ENCODE results near the gene POU2AF1.

Gene POU2AF1

DNA sequence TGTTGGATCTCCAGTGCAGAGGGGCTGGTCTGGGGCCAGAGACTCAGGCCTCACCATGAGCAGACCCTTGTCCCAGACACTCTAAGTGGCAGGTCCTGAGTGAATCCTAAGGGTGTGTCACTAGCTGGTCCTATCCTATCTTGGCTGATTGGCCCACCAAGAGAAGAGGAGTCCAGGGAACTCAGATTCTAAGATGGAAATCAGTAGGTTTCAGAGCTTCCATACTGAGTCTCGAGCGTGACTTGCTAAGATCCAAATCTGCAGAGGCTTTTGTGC, 10.9 kb downstream of the POU2AF1 start:
- H3K36me3 ChIP-seq (ENCODE audit: low read length), result 0 out of 2 replicates have a peak, but pooled peaks cover 3% of the 10 kb centered on the region
- no peaks in the 10 kb centered on the region for H4K20me1 ChIP-seq (ENCODE audit: low read depth, low read length)
- peak overlapping the region; percentile 94 for H3K27ac ChIP-seq (ENCODE audit: low read depth, low read length)
- no peaks in the 10 kb centered on the region for H3K9me2 ChIP-seq (replicated peaks; ENCODE audit: insufficient read depth, low read length)
- no peak overlapping the region for H3K4me3 ChIP-seq (ENCODE audit: insufficient read depth, low read length, poor library complexity, severe bottlenecking)
- no peaks in the 10 kb centered on the region for H3K27me3 ChIP-seq (ENCODE audit: low read length)
- no peak overlapping the region for H2AFZ ChIP-seq (ENCODE audit: low read depth, low read length, severe bottlenecking)
- peaks cover 100% of the 10 kb centered on the region for H3K79me2 ChIP-seq (ENCODE audit: insufficient read depth, low read length)
- peak overlapping the region; percentile 70 for H3K4me2 ChIP-seq (ENCODE audit: low read depth, low read length, poor library complexity, severe bottlenecking)
- no peak for TF ChIP-seq EZH2phosphoT487 (conservative IDR thresholded peaks at IDR 0.05; ENCODE audit: low read length)
- TF ChIP-seq, protein P1, sequence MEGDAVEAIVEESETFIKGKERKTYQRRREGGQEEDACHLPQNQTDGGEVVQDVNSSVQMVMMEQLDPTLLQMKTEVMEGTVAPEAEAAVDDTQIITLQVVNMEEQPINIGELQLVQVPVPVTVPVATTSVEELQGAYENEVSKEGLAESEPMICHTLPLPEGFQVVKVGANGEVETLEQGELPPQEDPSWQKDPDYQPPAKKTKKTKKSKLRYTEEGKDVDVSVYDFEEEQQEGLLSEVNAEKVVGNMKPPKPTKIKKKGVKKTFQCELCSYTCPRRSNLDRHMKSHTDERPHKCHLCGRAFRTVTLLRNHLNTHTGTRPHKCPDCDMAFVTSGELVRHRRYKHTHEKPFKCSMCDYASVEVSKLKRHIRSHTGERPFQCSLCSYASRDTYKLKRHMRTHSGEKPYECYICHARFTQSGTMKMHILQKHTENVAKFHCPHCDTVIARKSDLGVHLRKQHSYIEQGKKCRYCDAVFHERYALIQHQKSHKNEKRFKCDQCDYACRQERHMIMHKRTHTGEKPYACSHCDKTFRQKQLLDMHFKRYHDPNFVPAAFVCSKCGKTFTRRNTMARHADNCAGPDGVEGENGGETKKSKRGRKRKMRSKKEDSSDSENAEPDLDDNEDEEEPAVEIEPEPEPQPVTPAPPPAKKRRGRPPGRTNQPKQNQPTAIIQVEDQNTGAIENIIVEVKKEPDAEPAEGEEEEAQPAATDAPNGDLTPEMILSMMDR (IDR thresholded peaks at IDR 0.05; ENCODE audit: insufficient read depth, low read length, poor library complexity, severe bottlenecking), result no peak
- peak overlapping the region; percentile 56 for H3K9ac ChIP-seq (ENCODE audit: low read length)
- H3F3A ChIP-seq (ENCODE audit: insufficient read depth), result peaks cover 65% of the 10 kb centered on the region
- H3K9me3 ChIP-seq (ENCODE audit: insufficient read depth, low read length), result no peaks in the 10 kb centered on the region

DNA sequence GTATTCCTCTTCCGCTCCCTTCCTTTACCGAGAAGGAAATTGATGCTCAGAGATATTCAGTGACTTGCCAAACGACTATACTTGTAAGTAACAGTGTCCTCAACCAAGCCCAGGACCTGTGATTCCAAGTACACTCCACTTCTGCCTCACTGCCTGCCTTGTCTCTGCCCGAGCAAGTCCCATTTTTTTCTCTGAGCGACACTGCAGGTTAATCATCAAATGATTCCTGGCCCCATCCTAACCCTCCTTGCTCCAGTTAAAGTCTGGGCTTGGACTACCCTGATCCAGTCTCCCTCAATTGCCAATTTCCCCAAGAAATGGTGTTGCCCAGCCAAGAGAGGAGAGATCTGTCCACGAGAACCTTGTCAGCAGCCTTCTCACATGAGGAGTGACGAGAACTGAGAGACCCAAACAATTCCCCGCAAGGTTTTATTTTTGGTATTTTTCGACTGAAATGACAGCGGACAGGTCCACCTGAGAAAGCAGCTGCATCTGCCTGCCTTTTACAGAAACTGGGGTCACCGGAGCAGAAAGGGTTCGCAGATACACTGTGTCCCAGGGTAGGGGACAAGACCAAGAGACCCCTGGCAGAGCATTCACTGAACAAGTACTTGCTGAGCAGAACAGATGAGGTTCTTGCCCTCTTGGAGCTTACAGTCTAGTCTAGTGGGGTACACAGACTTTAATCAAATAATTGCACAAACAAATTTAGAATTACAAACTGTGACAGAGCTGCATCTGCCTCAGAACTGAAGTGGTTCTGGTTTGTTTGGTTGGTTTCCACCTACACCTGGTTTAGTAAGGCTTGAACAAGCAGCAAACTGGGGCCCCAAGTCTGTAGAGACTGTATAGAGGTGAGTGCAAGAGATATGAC, 11.4 kb downstream of the POU2AF1 start:
- H3K79me2 ChIP-seq (ENCODE audit: insufficient read depth, low read length), result peaks cover 100% of the 10 kb centered on the region
- peak overlapping the region; percentile 56 for H3K9ac ChIP-seq (ENCODE audit: low read length)
- 0 out of 2 replicates have a peak, but pooled peaks cover 3% of the 10 kb centered on the region for H3K36me3 ChIP-seq (ENCODE audit: low read length)
- H3K27me3 ChIP-seq (ENCODE audit: low read length), result no peaks in the 10 kb centered on the region
- no peaks in the 10 kb centered on the region for H3K9me2 ChIP-seq (replicated peaks; ENCODE audit: insufficient read depth, low read length)
- peaks cover 65% of the 10 kb centered on the region for H3F3A ChIP-seq (ENCODE audit: insufficient read depth)
- no peaks in the 10 kb centered on the region for H3K9me3 ChIP-seq (ENCODE audit: insufficient read depth, low read length)
- no peak overlapping the region for H2AFZ ChIP-seq (ENCODE audit: low read depth, low read length, severe bottlenecking)
- no peaks in the 10 kb centered on the region for H4K20me1 ChIP-seq (ENCODE audit: low read depth, low read length)
- peak overlapping the region; percentile 94 for H3K27ac ChIP-seq (ENCODE audit: low read depth, low read length)
- TF ChIP-seq, protein P1 (IDR thresholded peaks at IDR 0.05; ENCODE audit: insufficient read depth, low read length, poor library complexity, severe bottlenecking), result no peak
- H3K4me3 ChIP-seq (ENCODE audit: insufficient read depth, low read length, poor library complexity, severe bottlenecking), result peak overlapping the region; percentile 14
- peak overlapping the region; percentile 70 for H3K4me2 ChIP-seq (ENCODE audit: low read depth, low read length, poor library complexity, severe bottlenecking)

DNA sequence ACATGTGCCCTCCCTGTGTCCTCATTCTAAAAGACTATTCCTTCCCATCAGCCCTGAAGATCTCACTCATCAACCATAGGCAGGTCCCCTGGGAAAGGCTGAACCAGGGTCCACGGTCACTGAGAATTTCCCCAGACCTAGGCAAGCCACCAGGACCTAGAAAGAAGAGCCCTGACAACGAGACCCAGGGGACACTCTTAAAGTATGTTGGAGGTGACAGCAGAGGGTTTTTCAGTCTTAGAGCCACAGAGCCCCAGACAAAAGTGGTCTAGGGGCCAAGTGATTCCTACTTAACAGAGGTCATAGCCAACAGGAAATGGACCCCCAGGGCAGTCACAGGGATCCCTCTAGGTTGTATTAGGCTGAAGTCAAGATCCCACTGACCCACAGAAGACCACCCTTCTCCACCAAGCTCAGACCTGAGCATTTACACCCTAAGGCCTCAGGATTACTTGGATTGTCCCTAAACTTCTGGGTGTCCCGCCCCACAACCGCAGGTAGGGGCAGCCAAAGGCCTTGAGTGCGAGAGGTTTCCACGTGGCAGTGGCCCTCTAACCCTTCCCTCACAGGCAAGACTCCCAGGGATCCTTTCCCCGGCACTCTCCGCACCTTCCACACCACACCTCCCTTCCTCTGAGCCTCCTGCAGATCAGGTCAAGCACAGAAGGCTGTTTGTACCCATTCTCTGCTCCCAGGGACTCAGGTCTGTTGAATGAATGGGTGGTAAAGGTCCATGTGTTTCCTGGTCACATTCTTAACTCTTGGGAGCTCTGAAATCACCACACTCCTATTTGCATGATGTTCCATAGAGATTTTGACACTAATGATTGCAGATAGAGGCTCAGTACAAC, 12.3 kb downstream of the POU2AF1 start:
- Histone ChIP-seq H4K20me1 (ENCODE audit: low read depth, low read length) (no peaks in the 10 kb centered on the region), H3F3A (ENCODE audit: insufficient read depth) (peaks cover 74% of the 10 kb centered on the region), H3K4me3 (ENCODE audit: insufficient read depth, low read length, poor library complexity, severe bottlenecking) (no peak overlapping the region), H3K9me3 (ENCODE audit: insufficient read depth, low read length) (no peaks in the 10 kb centered on the region), H2AFZ (ENCODE audit: low read depth, low read length, severe bottlenecking) (no peak overlapping the region), H3K27me3 (ENCODE audit: low read length) (no peaks in the 10 kb centered on the region), H3K9me2 (replicated peaks; ENCODE audit: insufficient read depth, low read length) (no peaks in the 10 kb centered on the region), H3K27ac (ENCODE audit: low read depth, low read length) (peak overlapping the region; percentile 94), H3K36me3 (ENCODE audit: low read length) (peaks cover 3% of the 10 kb centered on the region; the same call in 1 of the 2 replicates), H3K79me2 (ENCODE audit: insufficient read depth, low read length) (peaks cover 100% of the 10 kb centered on the region), H3K4me2 (ENCODE audit: low read depth, low read length, poor library complexity, severe bottlenecking) (peak overlapping the region; percentile 70), H3K9ac (ENCODE audit: low read length) (peak overlapping the region; percentile 56)
- TF ChIP-seq EZH2phosphoT487 (conservative IDR thresholded peaks at IDR 0.05; ENCODE audit: low read length), result no peak
- TF ChIP-seq, protein P1 (IDR thresholded peaks at IDR 0.05; ENCODE audit: insufficient read depth, low read length, poor library complexity, severe bottlenecking), result no peak
